Naive thymus-derived CD4-positive, alpha-beta T cell (primary cell): ENCODE results near the gene GAPVD1. TPM values are rescaled to one million over a fixed set of nuclear protein-coding genes. Genes with fewer than 3 reads are reported as not detected.
A peak's percentile ranks its signal among the peaks of the same experiment; 100 is the strongest.

Experiments used
- ATAC-seq: fragments of 150-1000 bp; cut with Tn5 transposase; 2 replicates; pipeline ENCODE4 v1.10.0; 2021; ENCODE audit warnings: mild to moderate bottlenecking, moderate library complexity
- CTCF ChIA-PET: fragments of 350-600 bp; sonication (Branson Sonifier 250); formaldehyde crosslinking; loops from one replicate; lab custom pipeline; 2021; ENCODE audit warnings: antibody characterized with exemption; lab: Charles Lee
- POLR2A ChIA-PET: fragments of 350-600 bp; sonication (Branson Sonifier 250); formaldehyde crosslinking; loops from one replicate; lab custom pipeline; 2021; ENCODE audit warnings: antibody characterized with exemption, inconsistent platforms; lab: Charles Lee
- DNase-seq, 9 donors: peaks; one replicate each; pipeline versions ENCODE4 v3.0.0 to v3.0.0-alpha.2; 2020 to 2022; ENCODE audit warnings: mixed read lengths in 1 of 9
- H3K27ac ChIP-seq: one replicate; pipeline ENCODE4 v1.7.0; 2013; ENCODE audit warnings: mild to moderate bottlenecking, low read depth, low read length, moderate library complexity
- H3K27me3 ChIP-seq, 2 donors: one replicate each; pipeline ENCODE4 v1.7.0; 2013; ENCODE audit warnings: low read length in 2 of 2, mild to moderate bottlenecking in 2 of 2, moderate library complexity in 2 of 2; ENCODE audit not compliant: control insufficient read depth in 2 of 2, insufficient read depth in 2 of 2
- H3K36me3 ChIP-seq, 3 experiments: 1 replicate in 2 of 3; 2 replicates in 1 of 3; pipeline ENCODE4 v1.7.0; 2013; ENCODE audit warnings: low read length in 3 of 3, mild to moderate bottlenecking in 3 of 3, moderate library complexity in 1 of 3; ENCODE audit not compliant: insufficient read depth in 3 of 3, control insufficient read depth in 2 of 3
- H3K4me1 ChIP-seq, 2 donors: one replicate each; pipeline ENCODE4 v1.7.0; 2013; ENCODE audit warnings: low read length in 2 of 2, mild to moderate bottlenecking in 2 of 2, moderate library complexity in 1 of 2; ENCODE audit not compliant: control insufficient read depth in 2 of 2, insufficient read depth in 2 of 2
- H3K4me3 ChIP-seq: 2 replicates; pipeline ENCODE4 v1.7.0; 2013; ENCODE audit warnings: mild to moderate bottlenecking, low read length
- H3K9me3 ChIP-seq, 3 experiments: 1 replicate in 2 of 3; 2 replicates in 1 of 3; pipeline ENCODE4 v1.7.0; 2013; ENCODE audit warnings: low read length in 3 of 3; ENCODE audit not compliant: control insufficient read depth in 2 of 3
- H3K27ac Mint-ChIP-seq, 9 donors: one replicate each; pipeline ENCODE4 v1.8.0; 2020 to 2022; ENCODE audit warnings: mixed read lengths in 9 of 9, mild to moderate bottlenecking in 8 of 9, moderate library complexity in 5 of 9, inconsistent platforms in 2 of 9
- H3K27me3 Mint-ChIP-seq, 5 donors: one replicate each; pipeline ENCODE4 v1.8.0; 2021 to 2022; ENCODE audit warnings: mixed read lengths in 5 of 5, mild to moderate bottlenecking in 1 of 5
- H3K36me3 Mint-ChIP-seq, 5 donors: one replicate each; pipeline ENCODE4 v1.8.0; 2020 to 2022; ENCODE audit warnings: mixed read lengths in 5 of 5, mild to moderate bottlenecking in 3 of 5, inconsistent platforms in 1 of 5
- H3K4me1 Mint-ChIP-seq, 7 donors: one replicate each; pipeline ENCODE4 v1.8.0; 2020 to 2022; ENCODE audit warnings: mixed read lengths in 7 of 7, mild to moderate bottlenecking in 3 of 7, inconsistent platforms in 1 of 7
- H3K4me3 Mint-ChIP-seq, 10 donors: one replicate each; pipeline ENCODE4 v1.8.0; 2020 to 2022; ENCODE audit warnings: mild to moderate bottlenecking in 10 of 10, mixed read lengths in 10 of 10, moderate library complexity in 6 of 10, inconsistent platforms in 2 of 10
- H3K9me3 Mint-ChIP-seq, 11 donors: one replicate each; pipeline ENCODE4 v1.8.0; 2020 to 2022; ENCODE audit warnings: mixed read lengths in 11 of 11, mild to moderate bottlenecking in 4 of 11, inconsistent platforms in 1 of 11, moderate library complexity in 1 of 11
- intact Hi-C, 2 donors: fragments of 100-400 bp; cut with micrococcal nuclease; formaldehyde crosslinking; loops; one replicate each; pipeline ENCODE4 v1.15.1; 2023
- polyA plus RNA-seq, 2 donors: library from polyadenylated mRNA; unstranded; fragments of 300-500 nt; fragmentation: Illumina TruSeq; gene quantifications; one replicate each; pipeline ENCODE4 v1.2.3, GENCODE V29; 2021
- total RNA-seq, 6 experiments: library from RNA in 5 of 6; stranded (reverse) in 5 of 6; gene quantifications; 1 replicate in 5 of 6; 2 replicates in 1 of 6; pipeline ENCODE4 v1.2.3 and lab custom pipeline; 2021 to 2026

The GAPVD1 gene
- total and polyA plus RNA-seq, 7 experiments from 2014 or later = 39.6 to 68.9 (median 61.7) TPM

GRCh38 chr9:125376261-125377226, 114.9 kb downstream of the GAPVD1 start:
- no peak overlapping the region for H3K27ac ChIP-seq
- CTCF ChIA-PET = interaction anchor here (0.7 kb wide), 1 partner anchor 119 kb away, joined by 3 read pairs; no protein-coding TSS in a partner anchor
- no peak overlapping the region for H3K4me3 ChIP-seq
- ATAC-seq = no peak
- no peaks in the 10 kb centered on the region for H3K36me3 ChIP-seq
- Mint-ChIP-seq H3K9me3 (peaks cover 0 to 2% (median 0%) of the 10 kb centered on the region in 11 donors), H3K4me1 (peaks cover 0 to 10% (median 6%) of the 10 kb centered on the region in 7 donors), H3K27ac (no peak overlapping the region), H3K36me3 (no peaks in the 10 kb centered on the region), H3K4me3 (no peak overlapping the region), H3K27me3 (peaks cover 0 to 8% (median 2%) of the 10 kb centered on the region in 5 donors)
- peaks cover 0 to 9% of the 10 kb centered on the region in 2 donors for H3K4me1 ChIP-seq
- POLR2A ChIA-PET = no interaction called here
- no peaks in the 10 kb centered on the region for H3K27me3 ChIP-seq
- no peak for DNase-seq
- no peaks in the 10 kb centered on the region for H3K9me3 ChIP-seq
- intact Hi-C loops = loop anchor here in 1 of 2 donors (10.0 kb wide), 1 partner anchor 762 kb away; no protein-coding TSS in a partner anchor

- no peak for DNase-seq
These were observed 116.1 kb downstream of the GAPVD1 start for GRCh38 chr9:125377584-125378250.

GRCh38 chr9:125378778-125379177, 117.2 kb downstream of the GAPVD1 start:
- Histone ChIP-seq H3K9me3 (no peaks in the 10 kb centered on the region), H3K36me3 (no peaks in the 10 kb centered on the region), H3K4me1 (peaks cover 0 to 9% of the 10 kb centered on the region in 2 donors), H3K27ac (no peak overlapping the region), H3K4me3 (no peak overlapping the region), H3K27me3 (no peaks in the 10 kb centered on the region)
- CTCF ChIA-PET = interaction anchor here (1.2 kb wide), 1 partner anchor 17 kb away, joined by 3 read pairs; no protein-coding TSS in a partner anchor
- Mint-ChIP-seq H3K36me3 (no peaks in the 10 kb centered on the region), H3K4me1 (peaks cover 0 to 10% (median 6%) of the 10 kb centered on the region in 7 donors), H3K27ac (no peak overlapping the region), H3K4me3 (no peak overlapping the region), H3K27me3 (peaks cover 0 to 9% (median 1%) of the 10 kb centered on the region in 5 donors), H3K9me3 (peaks cover 0 to 2% (median 0%) of the 10 kb centered on the region in 11 donors)
- ATAC-seq = no peak
- intact Hi-C loops = loop anchor here in 1 of 2 donors (10.0 kb wide), 1 partner anchor 764 kb away; no protein-coding TSS in a partner anchor
- DNase-seq = no peak
- POLR2A ChIA-PET = no interaction called here

More at GRCh38 chr9:125377584-125378250, 116.1 kb downstream of the GAPVD1 start:
- Mint-ChIP-seq H3K4me1 (peaks cover 0 to 10% (median 6%) of the 10 kb centered on the region in 7 donors), H3K4me3 (peak overlapping the region in 1 of 10 donors; percentile 34), H3K27me3 (peaks cover 0 to 8% (median 2%) of the 10 kb centered on the region in 5 donors), H3K9me3 (peaks cover 0 to 2% (median 0%) of the 10 kb centered on the region in 11 donors), H3K27ac (peak overlapping the region in 1 of 9 donors; percentile 53), H3K36me3 (no peaks in the 10 kb centered on the region)
- Histone ChIP-seq H3K27me3 (no peaks in the 10 kb centered on the region), H3K36me3 (no peaks in the 10 kb centered on the region), H3K4me3 (no peak overlapping the region), H3K9me3 (no peaks in the 10 kb centered on the region), H3K4me1 (peaks cover 0 to 9% of the 10 kb centered on the region in 2 donors), H3K27ac (no peak overlapping the region)
- POLR2A ChIA-PET = interaction anchor here (0.7 kb wide), 1 partner anchor 244 kb away, joined by 3 read pairs; no protein-coding TSS in a partner anchor
- intact Hi-C loops = loop anchor here in 1 of 2 donors (10.0 kb wide), 1 partner anchor 763 kb away; no protein-coding TSS in a partner anchor
- no peak for ATAC-seq
- CTCF ChIA-PET = interaction anchor here (1.2 kb wide), 1 partner anchor 16 kb away, joined by 3 read pairs; no protein-coding TSS in a partner anchor

GRCh38 chr9:125379208-125379607, 117.6 kb downstream of the GAPVD1 start:
- intact Hi-C loops = loop anchor here in 1 of 2 donors (10.0 kb wide), 1 partner anchor 764 kb away; no protein-coding TSS in a partner anchor
- CTCF ChIA-PET = no interaction called here

GRCh38 chr9:125380406-125380805, 118.8 kb downstream of the GAPVD1 start:
- no peak overlapping the region for H3K4me3 Mint-ChIP-seq
- H3K9me3 Mint-ChIP-seq = peaks cover 0 to 2% (median 0%) of the 10 kb centered on the region in 11 donors
- no peaks in the 10 kb centered on the region for H3K4me1 Mint-ChIP-seq
- ATAC-seq = no peak
- no peak overlapping the region for H3K27ac ChIP-seq
- no peaks in the 10 kb centered on the region for H3K27me3 ChIP-seq
- no peaks in the 10 kb centered on the region for H3K36me3 Mint-ChIP-seq
- H3K27ac Mint-ChIP-seq = no peak overlapping the region
- H3K36me3 ChIP-seq = no peaks in the 10 kb centered on the region
- POLR2A ChIA-PET = no interaction called here
- no peak overlapping the region for H3K4me3 ChIP-seq
- CTCF ChIA-PET = no interaction called here
- DNase-seq = no peak
- intact Hi-C loops = no loop called here
- H3K9me3 ChIP-seq = no peaks in the 10 kb centered on the region
- no peaks in the 10 kb centered on the region for H3K4me1 ChIP-seq
- peaks cover 0 to 11% (median 2%) of the 10 kb centered on the region in 5 donors for H3K27me3 Mint-ChIP-seq

More at GRCh38 chr9:125379208-125379607, 117.6 kb downstream of the GAPVD1 start:
- no peak overlapping the region for H3K4me3 ChIP-seq
- H3K4me1 ChIP-seq = peaks cover 0 to 9% of the 10 kb centered on the region in 2 donors
- Mint-ChIP-seq H3K4me3 (no peak overlapping the region), H3K4me1 (peaks cover 0 to 9% (median 6%) of the 10 kb centered on the region in 7 donors), H3K36me3 (no peaks in the 10 kb centered on the region), H3K27me3 (peaks cover 0 to 11% (median 0%) of the 10 kb centered on the region in 5 donors), H3K9me3 (peaks cover 0 to 2% (median 0%) of the 10 kb centered on the region in 11 donors), H3K27ac (no peak overlapping the region)
- H3K27me3 ChIP-seq = no peaks in the 10 kb centered on the region
- DNase-seq (no peak), ATAC-seq (no peak)
- no peaks in the 10 kb centered on the region for H3K9me3 ChIP-seq
- H3K27ac ChIP-seq = no peak overlapping the region
- H3K36me3 ChIP-seq = no peaks in the 10 kb centered on the region
- POLR2A ChIA-PET = no interaction called here

- Mint-ChIP-seq H3K27ac (no peak overlapping the region), H3K4me3 (no peak overlapping the region), H3K27me3 (peaks cover 0 to 4% (median 0%) of the 10 kb centered on the region in 5 donors), H3K9me3 (no peaks in the 10 kb centered on the region), H3K4me1 (no peaks in the 10 kb centered on the region), H3K36me3 (no peaks in the 10 kb centered on the region)
- intact Hi-C loops = no loop called here
- Histone ChIP-seq H3K36me3 (no peaks in the 10 kb centered on the region), H3K9me3 (no peaks in the 10 kb centered on the region), H3K27me3 (no peaks in the 10 kb centered on the region), H3K4me1 (no peaks in the 10 kb centered on the region), H3K27ac (no peak overlapping the region), H3K4me3 (no peak overlapping the region)
- DNase-seq = no peak
- POLR2A ChIA-PET = no interaction called here
- CTCF ChIA-PET = no interaction called here
- no peak for ATAC-seq
These were observed 126.4 kb downstream of the GAPVD1 start for GRCh38 chr9:125387861-125388524.
